ENCODE measurements around the gene PLOD1.

The PLOD1 gene

GRCh38 chr1:11967028-11967547 is 32.6 kb downstream of the PLOD1 start:
- Histone ChIP-seq H3K4me1 (ENCODE audit: control insufficient read depth, insufficient read depth, low read depth, low read length) (no peaks in the 10 kb centered on the region), H3K4me2 (ENCODE audit: low read length, poor library complexity, severe bottlenecking) (no peak overlapping the region), H3K4ac (ENCODE audit: low read depth in 1 of 2, low read length in 2 of 2) (no peak overlapping the region), H2BK12ac (ENCODE audit: low read length in 2 of 2) (no peak overlapping the region), H2AK5ac (ENCODE audit: low read length, severe bottlenecking) (no peak overlapping the region), H2BK5ac (ENCODE audit: low read depth, low read length, poor library complexity, severe bottlenecking) (no peak overlapping the region), H3K23ac (ENCODE audit: low read length in 2 of 2) (no peak overlapping the region), H2BK120ac (ENCODE audit: low read depth, low read length) (no peak overlapping the region), H3K18ac (ENCODE audit: low read depth in 1 of 2, low read length in 2 of 2) (no peak overlapping the region), H3K9ac (ENCODE audit: low read length) (no peak overlapping the region), H2BK15ac (ENCODE audit: low read depth, poor library complexity, severe bottlenecking) (no peak overlapping the region), H4K91ac (ENCODE audit: low read length) (no peak overlapping the region), H3K4me3 (ENCODE audit: insufficient read depth in 1 of 2, low read depth in 1 of 2, low read length in 2 of 2) (no peak overlapping the region), H4K8ac (ENCODE audit: low read length) (no peak overlapping the region), H3K27ac (ENCODE audit: low read length, poor library complexity, severe bottlenecking) (no peak overlapping the region), H3K27me3 (ENCODE audit: control insufficient read depth in 1 of 2, insufficient read depth in 1 of 2, low read length in 2 of 2) (no peaks in the 10 kb centered on the region), H3K9me3 (ENCODE audit: control insufficient read depth, low read length) (no peaks in the 10 kb centered on the region), H3K36me3 (ENCODE audit: control insufficient read depth in 1 of 2, insufficient read depth in 2 of 2, low read depth in 1 of 2, low read length in 2 of 2) (peaks cover 46 to 66% of the 10 kb centered on the region in 2 experiments), H3K14ac (ENCODE audit: low read length in 2 of 2) (no peak overlapping the region), H2AFZ (ENCODE audit: low read depth, low read length) (no peak overlapping the region), H3K79me1 (replicated peaks; ENCODE audit: low read length, poor library complexity, severe bottlenecking) (peaks cover 1% of the 10 kb centered on the region)
- WGBS: 58% methylated on average over 5 of the region's 6 CpGs
- peak; percentile 30 for DNase-seq

GRCh38 chr1:11970441-11971185 is 36.1 kb downstream of the PLOD1 start:
- H3K27ac ChIP-seq (ENCODE audit: low read length, poor library complexity, severe bottlenecking): no peak overlapping the region
- no peak overlapping the region for H2BK12ac ChIP-seq (ENCODE audit: low read length in 2 of 2)
- H4K8ac ChIP-seq (ENCODE audit: low read length): no peak overlapping the region
- no peak overlapping the region for H3K9ac ChIP-seq (ENCODE audit: low read length)
- H3K9me3 ChIP-seq (ENCODE audit: control insufficient read depth, low read length): no peaks in the 10 kb centered on the region
- H3K4me1 ChIP-seq (ENCODE audit: control insufficient read depth, insufficient read depth, low read depth, low read length): no peaks in the 10 kb centered on the region
- over 99% methylated on average over 15 of the region's 17 CpGs for WGBS
- H3K27me3 ChIP-seq (ENCODE audit: control insufficient read depth in 1 of 2, insufficient read depth in 1 of 2, low read length in 2 of 2): no peaks in the 10 kb centered on the region
- no peak overlapping the region for H2BK5ac ChIP-seq (ENCODE audit: low read depth, low read length, poor library complexity, severe bottlenecking)
- H3K4me3 ChIP-seq (ENCODE audit: insufficient read depth in 1 of 2, low read depth in 1 of 2, low read length in 2 of 2): no peak overlapping the region
- no peak overlapping the region for H3K18ac ChIP-seq (ENCODE audit: low read depth in 1 of 2, low read length in 2 of 2)
- H3K4me2 ChIP-seq (ENCODE audit: low read length, poor library complexity, severe bottlenecking): no peak overlapping the region
- no peak overlapping the region for H3K4ac ChIP-seq (ENCODE audit: low read depth in 1 of 2, low read length in 2 of 2)
- DNase-seq: no peak
- H2AK5ac ChIP-seq (ENCODE audit: low read length, severe bottlenecking): no peak overlapping the region
- no peak overlapping the region for H2BK15ac ChIP-seq (ENCODE audit: low read depth, poor library complexity, severe bottlenecking)
- peaks cover 1% of the 10 kb centered on the region for H3K79me1 ChIP-seq (replicated peaks; ENCODE audit: low read length, poor library complexity, severe bottlenecking)
- no peak overlapping the region for H4K91ac ChIP-seq (ENCODE audit: low read length)
- no peak overlapping the region for H3K23ac ChIP-seq (ENCODE audit: low read length in 2 of 2)
- no peak overlapping the region for H2BK120ac ChIP-seq (ENCODE audit: low read depth, low read length)
- H3K14ac ChIP-seq (ENCODE audit: low read length in 2 of 2): no peak overlapping the region
- no peak overlapping the region for H2AFZ ChIP-seq (ENCODE audit: low read depth, low read length)
- peaks cover 42 to 68% of the 10 kb centered on the region in 2 experiments for H3K36me3 ChIP-seq (ENCODE audit: control insufficient read depth in 1 of 2, insufficient read depth in 2 of 2, low read depth in 1 of 2, low read length in 2 of 2)

- Histone ChIP-seq H2BK120ac (ENCODE audit: low read depth, low read length) (no peak overlapping the region), H3K36me3 (ENCODE audit: control insufficient read depth in 1 of 2, insufficient read depth in 2 of 2, low read depth in 1 of 2, low read length in 2 of 2) (peaks cover 29 to 34% of the 10 kb centered on the region in 2 experiments), H3K23ac (ENCODE audit: low read length in 2 of 2) (no peak overlapping the region), H2AK5ac (ENCODE audit: low read length, severe bottlenecking) (no peak overlapping the region), H2AFZ (ENCODE audit: low read depth, low read length) (no peak overlapping the region), H2BK12ac (ENCODE audit: low read length in 2 of 2) (no peak overlapping the region), H3K18ac (ENCODE audit: low read depth in 1 of 2, low read length in 2 of 2) (no peak overlapping the region), H3K27ac (ENCODE audit: low read length, poor library complexity, severe bottlenecking) (no peak overlapping the region), H3K9ac (ENCODE audit: low read length) (no peak overlapping the region), H3K9me3 (ENCODE audit: control insufficient read depth, low read length) (no peaks in the 10 kb centered on the region), H3K79me1 (replicated peaks; ENCODE audit: low read length, poor library complexity, severe bottlenecking) (peaks cover 10% of the 10 kb centered on the region), H3K14ac (ENCODE audit: low read length in 2 of 2) (no peak overlapping the region), H3K4me2 (ENCODE audit: low read length, poor library complexity, severe bottlenecking) (no peak overlapping the region), H2BK5ac (ENCODE audit: low read depth, low read length, poor library complexity, severe bottlenecking) (no peak overlapping the region), H2BK15ac (ENCODE audit: low read depth, poor library complexity, severe bottlenecking) (no peak overlapping the region), H3K4me3 (ENCODE audit: insufficient read depth in 1 of 2, low read depth in 1 of 2, low read length in 2 of 2) (no peak overlapping the region), H3K4ac (ENCODE audit: low read depth in 1 of 2, low read length in 2 of 2) (no peak overlapping the region), H4K8ac (ENCODE audit: low read length) (no peak overlapping the region), H3K27me3 (ENCODE audit: control insufficient read depth in 1 of 2, insufficient read depth in 1 of 2, low read length in 2 of 2) (no peaks in the 10 kb centered on the region), H3K4me1 (ENCODE audit: control insufficient read depth, insufficient read depth, low read depth, low read length) (peaks cover 13% of the 10 kb centered on the region), H4K91ac (ENCODE audit: low read length) (no peak overlapping the region)
- no peak for DNase-seq
- WGBS: 92% methylated on average over 2 of the region's 3 CpGs
Measured at GRCh38 chr1:11977625-11978024, 43.1 kb downstream of the PLOD1 start.

- no peak overlapping the region for H3K4me2 ChIP-seq (ENCODE audit: low read length, poor library complexity, severe bottlenecking)
- no peak overlapping the region for H4K8ac ChIP-seq (ENCODE audit: low read length)
- no peak overlapping the region for H3K9ac ChIP-seq (ENCODE audit: low read length)
- no peak overlapping the region for H4K91ac ChIP-seq (ENCODE audit: low read length)
- H2BK120ac ChIP-seq (ENCODE audit: low read depth, low read length): no peak overlapping the region
- H3K18ac ChIP-seq (ENCODE audit: low read depth in 1 of 2, low read length in 2 of 2): no peak overlapping the region
- H3K36me3 ChIP-seq (ENCODE audit: control insufficient read depth in 1 of 2, insufficient read depth in 2 of 2, low read depth in 1 of 2, low read length in 2 of 2): peaks cover 32 to 34% of the 10 kb centered on the region in 2 experiments
- no peak overlapping the region for H2BK15ac ChIP-seq (ENCODE audit: low read depth, poor library complexity, severe bottlenecking)
- H2BK12ac ChIP-seq (ENCODE audit: low read length in 2 of 2): no peak overlapping the region
- no peak overlapping the region for H2AK5ac ChIP-seq (ENCODE audit: low read length, severe bottlenecking)
- H3K27me3 ChIP-seq (ENCODE audit: control insufficient read depth in 1 of 2, insufficient read depth in 1 of 2, low read length in 2 of 2): no peaks in the 10 kb centered on the region
- H3K9me3 ChIP-seq (ENCODE audit: control insufficient read depth, low read length): no peaks in the 10 kb centered on the region
- H3K23ac ChIP-seq (ENCODE audit: low read length in 2 of 2): no peak overlapping the region
- H3K4ac ChIP-seq (ENCODE audit: low read depth in 1 of 2, low read length in 2 of 2): no peak overlapping the region
- H3K4me3 ChIP-seq (ENCODE audit: insufficient read depth in 1 of 2, low read depth in 1 of 2, low read length in 2 of 2): no peak overlapping the region
- H2BK5ac ChIP-seq (ENCODE audit: low read depth, low read length, poor library complexity, severe bottlenecking): no peak overlapping the region
- peaks cover 13% of the 10 kb centered on the region for H3K4me1 ChIP-seq (ENCODE audit: control insufficient read depth, insufficient read depth, low read depth, low read length)
- no peak for DNase-seq
- H3K14ac ChIP-seq (ENCODE audit: low read length in 2 of 2): no peak overlapping the region
- peaks cover 14% of the 10 kb centered on the region for H3K79me1 ChIP-seq (replicated peaks; ENCODE audit: low read length, poor library complexity, severe bottlenecking)
- H2AFZ ChIP-seq (ENCODE audit: low read depth, low read length): no peak overlapping the region
- H3K27ac ChIP-seq (ENCODE audit: low read length, poor library complexity, severe bottlenecking): no peak overlapping the region
- 92% methylated on average over 7 of the region's 8 CpGs for WGBS
Measured at GRCh38 chr1:11978301-11978700, 43.8 kb downstream of the PLOD1 start.
